ENCODE data around the gene CBL. TPM values are rescaled to one million over a fixed set of nuclear protein-coding genes. Genes with fewer than 3 reads are reported as not detected.

CBL gene
- polyA plus RNA-seq, 1 of the 3 experiments (the other 2 are of a cell fraction): 9.5 TPM

GRCh38 chr11:119156496-119156895 lies 49.6 kb upstream of the CBL start:
- no peaks in the 10 kb centered on the region for H3K27me3 ChIP-seq (ENCODE audit: insufficient read depth)
- H4K20me1 ChIP-seq (ENCODE audit: insufficient read depth): no peaks in the 10 kb centered on the region
- H3K4me3 ChIP-seq (ENCODE audit: low read depth in 2 of 2, low read length in 1 of 2): no peak overlapping the region
- TF ChIP-seq FOXM1 (IDR thresholded peaks at IDR 0.05; ENCODE audit: low read depth) (no peak), SMC3 (IDR thresholded peaks at IDR 0.05; ENCODE audit: low read depth, low read length) (no peak), POLR2AphosphoS5 (IDR thresholded peaks at IDR 0.05; ENCODE audit: low read depth, low read length) (no peak), EZH2phosphoT487 (IDR thresholded peaks at IDR 0.05; ENCODE audit: borderline replicate concordance, low read depth) (no peak), SIN3A (IDR thresholded peaks at IDR 0.05; ENCODE audit: borderline replicate concordance, low read depth, low read length) (no peak), FOXJ3 (CRISPR knock-in tag; IDR thresholded peaks at IDR 0.05) (no peak), YY1 (IDR thresholded peaks at IDR 0.05; ENCODE audit: low read depth) (no peak), REST (IDR thresholded peaks at IDR 0.05; ENCODE audit: low read depth, low read length) (no peak), MEF2A (IDR thresholded peaks at IDR 0.05; ENCODE audit: borderline replicate concordance, low read depth) (no peak), CTCF (IDR thresholded peaks at IDR 0.05) (no peak), EP300 (IDR thresholded peaks at IDR 0.05; ENCODE audit: borderline replicate concordance in 1 of 2, low read depth in 1 of 2, low read length in 1 of 2) (no peak), TEAD4 (IDR thresholded peaks at IDR 0.05; ENCODE audit: borderline replicate concordance, insufficient read depth) (no peak), JUND (IDR thresholded peaks at IDR 0.05) (no peak), TAF1 (IDR thresholded peaks at IDR 0.05; ENCODE audit: borderline replicate concordance, low read depth, low read length) (no peak), USF1 (IDR thresholded peaks at IDR 0.05; ENCODE audit: borderline replicate concordance, low read depth) (no peak), NFIC (IDR thresholded peaks at IDR 0.05; ENCODE audit: borderline replicate concordance) (no peak), GATA2 (CRISPR knock-in tag; IDR thresholded peaks at IDR 0.05) (no peak), MXI1 (IDR thresholded peaks at IDR 0.05; ENCODE audit: low read depth, low read length) (no peak), NRF1 (IDR thresholded peaks at IDR 0.05; ENCODE audit: low read depth, low read length) (no peak), RXRA (IDR thresholded peaks at IDR 0.05; ENCODE audit: borderline replicate concordance, low read depth) (no peak)
- 92% methylated on average over 9 of the region's 10 CpGs for WGBS (ENCODE audit: low lambda C conversion rate)
- ChIA-PET POLR2A (no interaction called here), CTCF (interaction anchor here (0.6 to 8.9 kb wide), 9 partner anchors 8 to 318 kb away, joined by 3 to 48 read pairs (median 4); partner anchors contain the start of genes ABCG4 and CBL)
- H3K4me1 ChIP-seq (ENCODE audit: control insufficient read depth in 1 of 2, insufficient read depth in 2 of 2, low read depth in 1 of 2, low read length in 1 of 2): peaks cover 0 to 4% of the 10 kb centered on the region in 2 experiments; a peak in 1 of 4 replicates
- H3K9me3 ChIP-seq: no peaks in the 10 kb centered on the region
- H3K27ac ChIP-seq (ENCODE audit: low read depth in 2 of 2, low read length in 1 of 2): no peak overlapping the region
- no peak overlapping the region for H2AFZ ChIP-seq (ENCODE audit: low read depth)
- no peaks in the 10 kb centered on the region for H3F3A ChIP-seq (replicated peaks; ENCODE audit: insufficient read depth)
- H3K79me2 ChIP-seq (ENCODE audit: insufficient read depth): no peaks in the 10 kb centered on the region
- no peak for DNase-seq
- no peaks in the 10 kb centered on the region for H3K36me3 ChIP-seq (replicated peaks in 1 of 2; ENCODE audit: control insufficient read depth in 1 of 2, insufficient read depth in 2 of 2, low read length in 1 of 2)
- no peaks in the 10 kb centered on the region for H3K9me2 ChIP-seq
- no peak overlapping the region for H3K9ac ChIP-seq
- no peak overlapping the region for H3K4me2 ChIP-seq
